Breast epithelium (tissue), 3 donors: ENCODE results near the gene C11orf54.

Experiments used
- POLR2A ChIP-seq: fragments of 450-650 bp; IDR thresholded peaks from one replicate; pipeline ENCODE4 v1.6.1; 2016; ENCODE audit warnings: antibody characterized with exemption, mild to moderate bottlenecking, moderate library complexity
- POLR2AphosphoS5 ChIP-seq, 3 donors: sonication (generic); formaldehyde crosslinking; IDR thresholded peaks; one replicate each; pipeline ENCODE4 v1.6.1; 2017; ENCODE audit warnings: antibody characterized with exemption in 3 of 3
- TF ChIP-seq, protein P1 (sequence below), 3 donors: fragments of 450-650 bp; IDR thresholded peaks; one replicate each; pipeline ENCODE4 v1.5.1; 2016 to 2017; ENCODE audit warnings: antibody characterized with exemption in 3 of 3, mild to moderate bottlenecking in 3 of 3, moderate library complexity in 3 of 3

DNA sequence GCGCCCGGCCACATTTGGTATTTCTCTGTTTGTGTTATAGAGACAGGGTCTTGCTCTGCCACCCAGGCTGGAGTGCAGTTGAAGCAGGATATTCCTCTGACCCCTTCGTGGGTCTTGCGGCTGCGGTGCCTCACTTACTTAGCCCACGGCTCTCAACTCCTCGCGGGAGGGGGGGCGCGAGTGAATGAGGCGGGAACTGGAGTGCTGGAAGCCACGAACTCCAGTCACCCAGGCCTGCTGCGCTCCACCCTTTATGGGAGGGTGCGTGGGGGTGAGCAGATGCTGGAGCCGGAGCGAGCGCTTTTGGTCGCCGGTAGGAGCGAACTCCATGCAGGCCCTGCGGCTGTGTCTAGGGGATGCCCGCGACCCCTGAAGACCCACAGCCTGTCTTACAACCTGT lies 1.8 kb downstream of the C11orf54 start:
- TF ChIP-seq, protein P1, sequence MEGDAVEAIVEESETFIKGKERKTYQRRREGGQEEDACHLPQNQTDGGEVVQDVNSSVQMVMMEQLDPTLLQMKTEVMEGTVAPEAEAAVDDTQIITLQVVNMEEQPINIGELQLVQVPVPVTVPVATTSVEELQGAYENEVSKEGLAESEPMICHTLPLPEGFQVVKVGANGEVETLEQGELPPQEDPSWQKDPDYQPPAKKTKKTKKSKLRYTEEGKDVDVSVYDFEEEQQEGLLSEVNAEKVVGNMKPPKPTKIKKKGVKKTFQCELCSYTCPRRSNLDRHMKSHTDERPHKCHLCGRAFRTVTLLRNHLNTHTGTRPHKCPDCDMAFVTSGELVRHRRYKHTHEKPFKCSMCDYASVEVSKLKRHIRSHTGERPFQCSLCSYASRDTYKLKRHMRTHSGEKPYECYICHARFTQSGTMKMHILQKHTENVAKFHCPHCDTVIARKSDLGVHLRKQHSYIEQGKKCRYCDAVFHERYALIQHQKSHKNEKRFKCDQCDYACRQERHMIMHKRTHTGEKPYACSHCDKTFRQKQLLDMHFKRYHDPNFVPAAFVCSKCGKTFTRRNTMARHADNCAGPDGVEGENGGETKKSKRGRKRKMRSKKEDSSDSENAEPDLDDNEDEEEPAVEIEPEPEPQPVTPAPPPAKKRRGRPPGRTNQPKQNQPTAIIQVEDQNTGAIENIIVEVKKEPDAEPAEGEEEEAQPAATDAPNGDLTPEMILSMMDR (IDR thresholded peaks at IDR 0.05): no peak
- TF ChIP-seq POLR2A (no peak), POLR2AphosphoS5 (IDR thresholded peaks at IDR 0.05) (no peak)
